ENCODE data around the gene FAM204A. TPM values are rescaled to one million over a fixed set of nuclear protein-coding genes. Genes with fewer than 3 reads are reported as not detected.

FAM204A gene
- total RNA-seq, 1 donor from 2014 or later: 43.6 TPM

DNA sequence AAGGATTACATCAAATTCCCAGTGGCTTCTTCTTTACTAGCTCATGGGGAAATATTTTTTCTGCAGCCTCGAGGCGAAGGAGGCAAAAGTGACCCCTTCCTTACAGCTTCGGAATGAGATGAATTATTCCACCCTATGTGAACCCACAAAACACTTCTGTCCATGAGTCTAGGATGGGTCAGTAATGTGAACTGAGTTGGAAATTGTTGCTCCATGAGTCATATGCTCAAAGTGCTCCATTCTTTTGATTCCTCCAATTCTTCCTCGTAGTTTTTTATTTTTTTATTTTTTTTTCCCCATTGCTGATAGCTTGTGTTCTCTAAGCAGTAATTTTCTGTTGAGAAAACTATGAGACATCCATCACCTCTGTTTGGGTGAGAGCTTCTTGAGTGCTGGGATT lies 31.7 kb upstream of the FAM204A start:
- no peak for DNase-seq
- Mint-ChIP-seq H3K27ac (ENCODE audit: unreplicated experiment) (no peak overlapping the region), H3K4me3 (ENCODE audit: unreplicated experiment) (no peak overlapping the region), H3K27me3 (ENCODE audit: unreplicated experiment) (no peaks in the 10 kb centered on the region), H3K9me3 (ENCODE audit: unreplicated experiment) (no peaks in the 10 kb centered on the region), H3K36me3 (ENCODE audit: unreplicated experiment) (no peaks in the 10 kb centered on the region), H3K4me1 (ENCODE audit: low read depth, unreplicated experiment) (peaks cover 3% of the 10 kb centered on the region)
- TF ChIP-seq, protein P1, sequence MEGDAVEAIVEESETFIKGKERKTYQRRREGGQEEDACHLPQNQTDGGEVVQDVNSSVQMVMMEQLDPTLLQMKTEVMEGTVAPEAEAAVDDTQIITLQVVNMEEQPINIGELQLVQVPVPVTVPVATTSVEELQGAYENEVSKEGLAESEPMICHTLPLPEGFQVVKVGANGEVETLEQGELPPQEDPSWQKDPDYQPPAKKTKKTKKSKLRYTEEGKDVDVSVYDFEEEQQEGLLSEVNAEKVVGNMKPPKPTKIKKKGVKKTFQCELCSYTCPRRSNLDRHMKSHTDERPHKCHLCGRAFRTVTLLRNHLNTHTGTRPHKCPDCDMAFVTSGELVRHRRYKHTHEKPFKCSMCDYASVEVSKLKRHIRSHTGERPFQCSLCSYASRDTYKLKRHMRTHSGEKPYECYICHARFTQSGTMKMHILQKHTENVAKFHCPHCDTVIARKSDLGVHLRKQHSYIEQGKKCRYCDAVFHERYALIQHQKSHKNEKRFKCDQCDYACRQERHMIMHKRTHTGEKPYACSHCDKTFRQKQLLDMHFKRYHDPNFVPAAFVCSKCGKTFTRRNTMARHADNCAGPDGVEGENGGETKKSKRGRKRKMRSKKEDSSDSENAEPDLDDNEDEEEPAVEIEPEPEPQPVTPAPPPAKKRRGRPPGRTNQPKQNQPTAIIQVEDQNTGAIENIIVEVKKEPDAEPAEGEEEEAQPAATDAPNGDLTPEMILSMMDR (IDR thresholded peaks at IDR 0.05; ENCODE audit: partially characterized antibody, unreplicated experiment): no peak

DNA sequence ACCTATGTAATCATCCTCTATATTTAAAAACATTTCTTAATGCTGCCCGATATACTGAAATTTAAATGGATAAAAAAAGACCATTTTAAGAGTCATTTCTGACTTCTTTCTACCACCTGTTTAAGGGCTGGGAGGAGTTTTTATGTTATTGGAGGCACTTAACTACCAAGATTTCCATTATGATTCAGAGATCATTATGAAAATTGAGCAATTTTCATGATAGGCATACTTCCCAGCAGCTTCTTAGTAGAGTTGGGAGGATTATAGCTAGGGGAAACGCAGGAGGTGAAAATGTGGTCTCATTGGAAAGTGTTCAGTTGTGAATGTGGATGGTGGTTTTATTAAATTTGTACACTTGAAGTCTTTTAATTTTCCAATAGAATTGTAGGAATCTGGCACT lies 28.4 kb upstream of the FAM204A start:
- Mint-ChIP-seq H3K9me3 (ENCODE audit: unreplicated experiment) (no peaks in the 10 kb centered on the region), H3K27me3 (ENCODE audit: unreplicated experiment) (no peaks in the 10 kb centered on the region)

DNA sequence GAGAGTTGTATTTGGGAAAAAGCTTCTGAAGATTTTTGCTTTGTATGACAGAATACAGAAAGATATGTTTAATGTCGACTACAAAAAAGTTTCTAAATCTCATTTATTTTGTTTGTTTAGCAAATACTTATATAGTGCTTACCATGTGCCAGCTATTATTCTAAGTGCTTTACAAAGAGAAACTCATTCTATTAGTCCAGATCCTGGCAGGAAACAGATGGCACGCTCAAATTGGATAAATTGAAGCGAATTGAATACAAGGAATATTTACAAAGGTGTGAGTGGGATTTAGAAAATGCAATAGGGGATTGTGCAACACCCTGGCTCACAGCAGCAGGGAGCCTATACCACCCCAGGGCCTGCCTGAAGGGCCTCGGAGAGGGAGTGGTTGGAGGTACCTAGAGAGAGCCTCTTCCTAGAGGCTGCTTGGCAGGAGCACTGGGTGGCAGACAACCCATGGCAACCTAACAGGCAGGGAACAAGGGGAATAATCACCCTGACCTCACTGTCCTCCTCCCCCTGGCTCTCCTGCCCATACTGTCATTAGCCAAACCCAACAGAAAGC lies 27.6 kb upstream of the FAM204A start:
- Mint-ChIP-seq H3K9me3 (ENCODE audit: unreplicated experiment) (no peaks in the 10 kb centered on the region), H3K4me3 (ENCODE audit: unreplicated experiment) (no peak overlapping the region), H3K4me1 (ENCODE audit: low read depth, unreplicated experiment) (peaks cover 3% of the 10 kb centered on the region), H3K27me3 (ENCODE audit: unreplicated experiment) (no peaks in the 10 kb centered on the region), H3K36me3 (ENCODE audit: unreplicated experiment) (no peaks in the 10 kb centered on the region), H3K27ac (ENCODE audit: unreplicated experiment) (no peak overlapping the region)
- DNase-seq: no peak
- TF ChIP-seq, protein P1 (IDR thresholded peaks at IDR 0.05; ENCODE audit: partially characterized antibody, unreplicated experiment): no peak

More for the DNA sequence above, 28.4 kb upstream of the FAM204A start:
- H3K4me1 Mint-ChIP-seq (ENCODE audit: low read depth, unreplicated experiment): peaks cover 3% of the 10 kb centered on the region
- no peak for DNase-seq
- H3K4me3 Mint-ChIP-seq (ENCODE audit: unreplicated experiment): no peak overlapping the region
- TF ChIP-seq, protein P1 (IDR thresholded peaks at IDR 0.05; ENCODE audit: partially characterized antibody, unreplicated experiment): no peak
- no peaks in the 10 kb centered on the region for H3K36me3 Mint-ChIP-seq (ENCODE audit: unreplicated experiment)
- H3K27ac Mint-ChIP-seq (ENCODE audit: unreplicated experiment): no peak overlapping the region

DNA sequence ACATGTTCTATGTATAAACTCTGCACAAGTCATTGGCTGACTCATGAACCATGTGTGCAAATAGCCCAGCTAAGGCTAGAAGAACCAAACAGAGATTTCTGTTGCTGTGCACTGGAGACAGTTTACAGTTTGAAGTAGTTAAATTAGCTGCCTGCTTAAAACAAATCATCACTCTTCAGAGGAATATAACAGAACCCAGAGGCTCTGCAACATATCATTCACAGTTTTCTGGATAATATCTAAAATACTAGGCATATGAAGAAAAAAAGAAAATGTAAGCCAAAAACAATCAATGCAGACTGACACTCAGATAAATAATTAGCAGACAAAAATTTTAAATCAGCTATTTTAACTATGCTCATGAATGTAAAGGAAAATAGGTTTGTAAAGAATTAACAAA lies 23.6 kb upstream of the FAM204A start:
- no peak for DNase-seq
- Mint-ChIP-seq H3K27me3 (ENCODE audit: unreplicated experiment) (no peaks in the 10 kb centered on the region), H3K27ac (ENCODE audit: unreplicated experiment) (no peak overlapping the region), H3K9me3 (ENCODE audit: unreplicated experiment) (no peaks in the 10 kb centered on the region), H3K4me1 (ENCODE audit: low read depth, unreplicated experiment) (no peaks in the 10 kb centered on the region), H3K36me3 (ENCODE audit: unreplicated experiment) (no peaks in the 10 kb centered on the region), H3K4me3 (ENCODE audit: unreplicated experiment) (no peak overlapping the region)
- TF ChIP-seq, protein P1 (IDR thresholded peaks at IDR 0.05; ENCODE audit: partially characterized antibody, unreplicated experiment): no peak

DNA sequence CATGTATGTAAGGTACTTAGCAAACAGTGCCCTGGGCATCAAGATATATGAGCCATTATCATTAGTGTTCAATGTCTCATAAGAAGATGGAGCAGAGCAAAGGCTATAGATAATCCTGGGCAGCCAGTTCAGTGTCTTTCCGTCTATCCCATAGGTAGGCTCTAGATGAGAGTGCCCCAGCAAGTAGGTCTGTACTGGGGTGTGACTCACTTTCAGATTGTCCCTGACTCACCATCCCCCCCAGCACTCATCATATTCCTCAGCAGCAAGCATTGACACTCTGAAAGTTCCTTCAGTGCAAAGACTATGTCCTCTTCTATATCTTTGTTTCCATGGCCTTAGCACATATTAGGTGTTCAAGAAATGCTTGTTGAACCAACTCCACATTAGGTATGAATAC lies 20.0 kb upstream of the FAM204A start:
- H3K4me1 Mint-ChIP-seq (ENCODE audit: low read depth, unreplicated experiment): no peaks in the 10 kb centered on the region
- no peak for DNase-seq
- no peaks in the 10 kb centered on the region for H3K36me3 Mint-ChIP-seq (ENCODE audit: unreplicated experiment)
- H3K27ac Mint-ChIP-seq (ENCODE audit: unreplicated experiment): no peak overlapping the region
- H3K4me3 Mint-ChIP-seq (ENCODE audit: unreplicated experiment): no peak overlapping the region
- TF ChIP-seq, protein P1 (IDR thresholded peaks at IDR 0.05; ENCODE audit: partially characterized antibody, unreplicated experiment): no peak
- no peaks in the 10 kb centered on the region for H3K9me3 Mint-ChIP-seq (ENCODE audit: unreplicated experiment)
- H3K27me3 Mint-ChIP-seq (ENCODE audit: unreplicated experiment): no peaks in the 10 kb centered on the region
